Kidney capillary endothelial cell (primary cell): ENCODE results near the gene HADHA.

Source experiments
- DNase-seq: peaks from one replicate; pipeline ENCODE4 v3.0.0-alpha.2; 2018; ENCODE audit warnings: low spot score

The HADHA gene

GRCh38 chr2:26193578-26194231 lies 50.7 kb downstream of the HADHA start:
- no peak for DNase-seq

GRCh38 chr2:26191316-26192159 lies 52.9 kb downstream of the HADHA start:
- no peak for DNase-seq

- no peak for DNase-seq
Measured at GRCh38 chr2:26190369-26190768, 54.1 kb downstream of the HADHA start.

GRCh38 chr2:26189751-26190150 lies 54.7 kb downstream of the HADHA start:
- DNase-seq: no peak

- DNase-seq: no peak
Measured at GRCh38 chr2:26189123-26189522, 55.3 kb downstream of the HADHA start.

- no peak for DNase-seq
Measured at GRCh38 chr2:26187537-26188104, 56.8 kb downstream of the HADHA start.

- DNase-seq: no peak
Measured at GRCh38 chr2:26187114-26187513, 57.3 kb downstream of the HADHA start.

- no peak for DNase-seq
Measured at GRCh38 chr2:26185954-26186770, 58.3 kb downstream of the HADHA start.

GRCh38 chr2:26185304-26185928 lies 59.0 kb downstream of the HADHA start:
- DNase-seq: no peak

GRCh38 chr2:26184555-26185303 lies 59.7 kb downstream of the HADHA start:
- DNase-seq: peak; percentile 91

GRCh38 chr2:26184121-26184520 lies 60.3 kb downstream of the HADHA start:
- no peak for DNase-seq

GRCh38 chr2:26182887-26183630 lies 61.4 kb downstream of the HADHA start:
- no peak for DNase-seq

- no peak for DNase-seq
Measured at GRCh38 chr2:26182441-26182840, 62.0 kb downstream of the HADHA start.

- peak; percentile 33 for DNase-seq
Measured at GRCh38 chr2:26179446-26179913, 65.0 kb downstream of the HADHA start.

- peak; percentile 28 for DNase-seq
Measured at GRCh38 chr2:26178746-26179436, 65.5 kb downstream of the HADHA start.

GRCh38 chr2:26178246-26178645 lies 66.2 kb downstream of the HADHA start:
- no peak for DNase-seq

- DNase-seq: no peak
Measured at GRCh38 chr2:26177122-26177521, 67.3 kb downstream of the HADHA start.

- DNase-seq: no peak
Measured at GRCh38 chr2:26176279-26176615, 68.2 kb downstream of the HADHA start.

- DNase-seq: no peak
Measured at GRCh38 chr2:26175466-26176278, 68.8 kb downstream of the HADHA start.
